RWPE1 (cell line): ENCODE data around the gene ZNF513.
A peak's percentile ranks its signal among the peaks of the same experiment; 100 is the strongest.
"Not testable (repeated sequence)": the region's sequence is repeated elsewhere in the genome, so short reads cannot be mapped to it uniquely, and the experiment has no call there.

Experiments
- CTCF ChIA-PET: fragments of 350-600 bp; sonication (Branson Sonifier 250); formaldehyde crosslinking; extraction: SDS; loops from one replicate; lab custom pipeline; 2021; lab: Yijun Ruan, JAX
- POLR2A ChIA-PET: fragments of 400-600 bp; formaldehyde crosslinking; extraction: SDS; loops from one replicate; lab custom pipeline; 2020; ENCODE audit warnings: antibody characterized with exemption; ENCODE audit not compliant: low non-redundant PET; lab: Yijun Ruan, JAX
- DNase-seq: peaks from one replicate; pipeline ENCODE4 v3.0.0; 2012; ENCODE audit warnings: low spot score
- H3K27ac ChIP-seq: fragments of 450-650 bp; 2 replicates; pipeline ENCODE4 v1.5.1; 2017
- TF ChIP-seq, protein P1 (sequence below): fragments of 450-650 bp; conservative IDR thresholded peaks from 2 replicates; pipeline ENCODE4 v1.5.1; 2017; ENCODE audit warnings: low read depth, mild to moderate bottlenecking

The ZNF513 gene, protein sequence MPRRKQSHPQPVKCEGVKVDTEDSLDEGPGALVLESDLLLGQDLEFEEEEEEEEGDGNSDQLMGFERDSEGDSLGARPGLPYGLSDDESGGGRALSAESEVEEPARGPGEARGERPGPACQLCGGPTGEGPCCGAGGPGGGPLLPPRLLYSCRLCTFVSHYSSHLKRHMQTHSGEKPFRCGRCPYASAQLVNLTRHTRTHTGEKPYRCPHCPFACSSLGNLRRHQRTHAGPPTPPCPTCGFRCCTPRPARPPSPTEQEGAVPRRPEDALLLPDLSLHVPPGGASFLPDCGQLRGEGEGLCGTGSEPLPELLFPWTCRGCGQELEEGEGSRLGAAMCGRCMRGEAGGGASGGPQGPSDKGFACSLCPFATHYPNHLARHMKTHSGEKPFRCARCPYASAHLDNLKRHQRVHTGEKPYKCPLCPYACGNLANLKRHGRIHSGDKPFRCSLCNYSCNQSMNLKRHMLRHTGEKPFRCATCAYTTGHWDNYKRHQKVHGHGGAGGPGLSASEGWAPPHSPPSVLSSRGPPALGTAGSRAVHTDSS

GRCh38 chr2:27380626-27381545 is at the start of gene ZNF513:
TSS of gene ZNF513 (minus strand) at chr2:27380734. CDS start at chr2:27380526, 208 bp downstream.
- peak within 1 kb of the TSS; percentile 93 for H3K27ac ChIP-seq
- CTCF ChIA-PET: interaction anchor here (0.6 kb wide), 1 partner anchor 101 kb away, joined by 7 read pairs; no protein-coding TSS in a partner anchor
- TF ChIP-seq, protein P1, sequence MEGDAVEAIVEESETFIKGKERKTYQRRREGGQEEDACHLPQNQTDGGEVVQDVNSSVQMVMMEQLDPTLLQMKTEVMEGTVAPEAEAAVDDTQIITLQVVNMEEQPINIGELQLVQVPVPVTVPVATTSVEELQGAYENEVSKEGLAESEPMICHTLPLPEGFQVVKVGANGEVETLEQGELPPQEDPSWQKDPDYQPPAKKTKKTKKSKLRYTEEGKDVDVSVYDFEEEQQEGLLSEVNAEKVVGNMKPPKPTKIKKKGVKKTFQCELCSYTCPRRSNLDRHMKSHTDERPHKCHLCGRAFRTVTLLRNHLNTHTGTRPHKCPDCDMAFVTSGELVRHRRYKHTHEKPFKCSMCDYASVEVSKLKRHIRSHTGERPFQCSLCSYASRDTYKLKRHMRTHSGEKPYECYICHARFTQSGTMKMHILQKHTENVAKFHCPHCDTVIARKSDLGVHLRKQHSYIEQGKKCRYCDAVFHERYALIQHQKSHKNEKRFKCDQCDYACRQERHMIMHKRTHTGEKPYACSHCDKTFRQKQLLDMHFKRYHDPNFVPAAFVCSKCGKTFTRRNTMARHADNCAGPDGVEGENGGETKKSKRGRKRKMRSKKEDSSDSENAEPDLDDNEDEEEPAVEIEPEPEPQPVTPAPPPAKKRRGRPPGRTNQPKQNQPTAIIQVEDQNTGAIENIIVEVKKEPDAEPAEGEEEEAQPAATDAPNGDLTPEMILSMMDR: no peak
- POLR2A ChIA-PET: interaction anchor here (0.7 kb wide), 1 partner anchor 136 kb away, joined by 3 read pairs; no protein-coding TSS in a partner anchor
- DNase-seq: peak; percentile 96

DNA sequence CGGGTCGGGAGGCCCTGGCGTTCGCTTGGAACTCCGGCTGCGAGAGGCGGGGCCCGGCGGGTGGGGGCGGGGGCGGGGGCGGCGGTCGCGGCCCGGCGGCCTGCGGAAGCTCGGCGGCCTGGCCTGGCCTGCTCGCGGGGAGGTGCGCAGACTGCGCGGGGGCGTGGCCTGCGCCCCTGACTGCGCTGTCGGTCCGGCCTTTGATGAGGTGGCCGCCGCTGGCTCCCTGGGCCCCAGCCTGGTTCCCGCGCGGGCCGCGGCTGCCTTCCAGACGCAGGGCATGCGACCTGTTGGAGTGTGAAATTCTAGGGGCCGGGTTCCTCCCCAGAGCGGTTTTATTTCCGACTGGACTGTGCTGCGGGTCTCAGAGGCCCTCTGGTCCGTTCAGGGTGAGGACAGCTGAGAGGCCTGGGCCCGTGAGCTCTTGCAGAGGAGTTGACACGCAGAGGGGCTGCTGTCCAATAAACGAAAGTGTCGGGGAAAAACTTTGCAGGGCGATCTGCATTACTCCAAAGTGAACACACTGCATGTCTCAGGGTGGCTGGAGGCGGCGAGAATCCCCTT is 48.5 kb upstream of the ZNF513 start:
- DNase-seq: peak; percentile 84
- ChIA-PET POLR2A (interaction anchor here (0.5 to 1.3 kb wide), 4 partner anchors 19 to 269 kb away, joined by 3 to 4 read pairs (median 3); partner anchors contain the start of genes PPM1G and SUPT7L), CTCF (interaction anchor here (0.6 to 3.8 kb wide), 3 partner anchors 8 to 21 kb away, joined by 4 to 19 read pairs (median 7); partner anchors contain the start of gene PPM1G)
- TF ChIP-seq, protein P1: no peak
- H3K27ac ChIP-seq: peak overlapping the region; percentile 96

DNA sequence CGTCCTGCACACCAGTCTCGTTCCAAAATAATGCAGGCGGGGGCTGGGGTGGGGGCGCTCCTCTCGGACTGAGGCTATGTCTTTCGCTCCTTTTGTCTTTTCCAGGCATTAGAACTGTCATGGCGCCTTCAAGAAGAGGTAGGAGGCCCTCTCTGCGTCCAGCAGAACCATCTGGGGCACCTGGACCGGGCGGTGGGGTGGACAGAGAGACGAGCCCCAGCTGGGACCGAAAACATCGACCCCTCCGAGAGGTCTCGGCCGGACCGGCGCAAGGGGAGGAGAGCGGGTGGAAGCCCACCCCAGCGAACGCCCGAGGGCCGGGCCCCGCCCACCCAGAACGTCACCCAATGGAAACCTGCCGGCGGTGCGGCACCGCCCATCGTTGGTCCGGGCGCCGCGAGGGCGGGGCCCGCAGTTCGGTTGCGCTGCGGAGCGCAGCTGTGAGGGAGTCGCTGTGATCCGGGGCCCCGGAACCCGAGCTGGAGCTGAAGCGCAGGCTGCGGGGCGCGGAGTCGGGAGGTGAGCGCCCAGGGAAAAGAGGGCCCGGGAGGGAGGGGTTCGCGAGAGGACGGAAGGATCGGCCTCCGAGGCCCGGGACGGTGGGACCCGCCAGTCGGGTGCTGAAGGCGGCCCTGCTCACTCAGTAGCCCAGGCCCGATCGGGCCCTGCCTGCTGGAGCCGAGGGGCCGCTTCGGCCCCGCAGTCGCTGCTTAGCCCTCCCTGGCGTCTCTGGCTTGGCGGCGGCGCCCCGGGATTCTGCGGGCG is 47.9 kb upstream of the ZNF513 start, which contains the start of gene NRBP1:
TSS of gene NRBP1 (plus strand) at position 419 of the 765 bp plus-strand sequence. CDS start 4,643 bp downstream, outside the sequence.
- peak; percentile 88 for DNase-seq
- ChIA-PET CTCF (interaction anchor here (0.5 to 3.8 kb wide), 5 partner anchors 13 to 1268 kb away, joined by 3 to 19 read pairs (median 3); partner anchors contain the start of gene PPM1G), POLR2A (interaction anchor here (1.3 kb wide), 1 partner anchor 19 kb away, joined by 4 read pairs; the partner anchor contains the start of gene PPM1G)
- H3K27ac ChIP-seq: peak within 1 kb of the TSS; percentile 96
- TF ChIP-seq, protein P1: no peak

- peak overlapping the region; percentile 96 for H3K27ac ChIP-seq
- CTCF ChIA-PET: interaction anchor here (0.5 to 3.8 kb wide), 4 partner anchors 14 to 1269 kb away, joined by 3 to 19 read pairs (median 3); partner anchors contain the start of gene PPM1G
- TF ChIP-seq, protein P1: no peak
- DNase-seq: no peak
- POLR2A ChIA-PET: interaction anchor here (1.3 kb wide), 1 partner anchor 18 kb away, joined by 4 read pairs; the partner anchor contains the start of gene PPM1G
Measured at GRCh38 chr2:27427863-27428212, 47.3 kb upstream of the ZNF513 start.

DNA sequence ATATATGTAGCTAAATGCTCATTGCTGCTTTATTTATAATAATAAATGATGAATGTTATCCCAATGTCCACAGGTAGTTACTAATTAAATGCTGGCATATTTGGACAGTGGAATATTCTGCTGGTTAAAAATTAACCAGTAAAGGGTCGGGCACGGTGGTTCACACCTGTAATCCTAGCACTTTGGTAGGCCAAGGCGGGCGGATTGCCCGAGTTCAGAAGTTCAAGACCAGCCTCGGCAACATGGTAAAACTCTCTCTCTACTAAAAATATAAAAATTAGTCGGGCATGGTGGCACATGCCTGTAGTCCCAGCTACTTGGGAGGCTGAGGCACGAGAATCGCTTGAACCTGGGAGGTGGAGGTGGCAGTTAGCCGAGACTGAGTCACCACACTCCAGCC is 44.5 kb upstream of the ZNF513 start:
- POLR2A ChIA-PET: interaction anchor here (1.2 kb wide), 1 partner anchor 15 kb away, joined by 7 read pairs; no protein-coding TSS in a partner anchor
- DNase-seq, CTCF ChIA-PET, H3K27ac ChIP-seq: not testable (repeated sequence)
